Measurements from ENCODE around the gene FEV.

FEV gene

GRCh38 chr2:218979846-218980734 is 4.9 kb downstream of the FEV start:
- DNase-seq (ENCODE audit: low read depth in 4 of 4, low spot score in 1 of 4): peak; percentile 62 to 81 (median 76)

- DNase-seq (ENCODE audit: low read depth in 4 of 4, low spot score in 1 of 4): no peak
Observed at GRCh38 chr2:218975060-218975777, 9.8 kb downstream of the FEV start.

- no peak for DNase-seq (ENCODE audit: low read depth in 4 of 4, low spot score in 1 of 4)
Observed at GRCh38 chr2:218970894-218971293, 14.1 kb downstream of the FEV start.

GRCh38 chr2:218964041-218964771 is 20.8 kb downstream of the FEV start:
- no peak for DNase-seq (ENCODE audit: low read depth in 4 of 4, low spot score in 1 of 4)

GRCh38 chr2:218963601-218964000 is 21.4 kb downstream of the FEV start:
- DNase-seq (ENCODE audit: low read depth in 4 of 4, low spot score in 1 of 4): no peak

GRCh38 chr2:218962859-218963492 is 22.0 kb downstream of the FEV start:
- DNase-seq (ENCODE audit: low read depth in 4 of 4, low spot score in 1 of 4): peak in 3 of 4 experiments; percentile 32 to 41 (median 36)

- DNase-seq (ENCODE audit: low read depth in 4 of 4, low spot score in 1 of 4): no peak
Observed at GRCh38 chr2:218961651-218962570, 23.1 kb downstream of the FEV start.

- no peak for DNase-seq (ENCODE audit: low read depth in 4 of 4, low spot score in 1 of 4)
Observed at GRCh38 chr2:218961229-218961628, 23.8 kb downstream of the FEV start.

- no peak for DNase-seq (ENCODE audit: low read depth in 4 of 4, low spot score in 1 of 4)
Observed at GRCh38 chr2:218960309-218961165, 24.4 kb downstream of the FEV start.

- DNase-seq (ENCODE audit: low read depth in 4 of 4, low spot score in 1 of 4): no peak
Observed at GRCh38 chr2:218959761-218960308, 25.1 kb downstream of the FEV start.

- DNase-seq (ENCODE audit: low read depth in 4 of 4, low spot score in 1 of 4): peak in 3 of 4 experiments; percentile 58 to 79 (median 61)
Observed at GRCh38 chr2:218959141-218959731, 25.7 kb downstream of the FEV start, which contains the start of gene CDK5R2. Gene CDK5R2, plus strand, starts transcription at chr2:218959666. Its CDS starts 155 bp downstream, at chr2:218959821.

- no peak for DNase-seq (ENCODE audit: low read depth in 4 of 4, low spot score in 1 of 4)
Observed at GRCh38 chr2:218958276-218958675, 26.7 kb downstream of the FEV start.

GRCh38 chr2:218957671-218958070 is 27.3 kb downstream of the FEV start:
- DNase-seq (ENCODE audit: low read depth in 4 of 4, low spot score in 1 of 4): no peak

GRCh38 chr2:218956039-218956438 is 28.9 kb downstream of the FEV start:
- DNase-seq (ENCODE audit: low read depth in 4 of 4, low spot score in 1 of 4): no peak

- no peak for DNase-seq (ENCODE audit: low read depth in 4 of 4, low spot score in 1 of 4)
Observed at GRCh38 chr2:218954541-218955300, 30.3 kb downstream of the FEV start.

- no peak for DNase-seq (ENCODE audit: low read depth in 4 of 4, low spot score in 1 of 4)
Observed at GRCh38 chr2:218953366-218953954, 31.5 kb downstream of the FEV start.

GRCh38 chr2:218952160-218952559 is 32.8 kb downstream of the FEV start:
- DNase-seq (ENCODE audit: low read depth in 4 of 4, low spot score in 1 of 4): no peak
